NT2/D1 (cell line): Measurements from ENCODE around the gene MEST.

Source experiments
- SUZ12 ChIP-seq: IDR thresholded peaks from 2 replicates; pipeline ENCODE4 v1.6.1; 2011; ENCODE audit not compliant: insufficient read length, insufficient read depth; ENCODE audit errors: extremely low read depth
- YY1 ChIP-seq: IDR thresholded peaks from 2 replicates; pipeline ENCODE4 v1.6.1; 2011; ENCODE audit not compliant: insufficient read length, insufficient read depth

- TF ChIP-seq YY1 (no peak), SUZ12 (no peak)
Observed at GRCh38 chr7:130529417-130529816, 37.5 kb downstream of the MEST start.
